ENCODE measurements around the gene NLRP3. TPM values are rescaled to one million over a fixed set of nuclear protein-coding genes. Genes with fewer than 3 reads are reported as not detected.

Gene NLRP3
- total and polyA plus RNA-seq, 4 donors, result 1.3 to 27.9 (median 5.6) TPM

GRCh38 chr1:247459507-247459906, 43.5 kb downstream of the NLRP3 start:
- ATAC-seq (ENCODE audit: insufficient read depth, low FRiP score) (no peak), DNase-seq (no peak)
- Histone ChIP-seq H3K36me3 (ENCODE audit: control insufficient read depth in 4 of 4, insufficient read depth in 4 of 4, low read length in 4 of 4) (no peaks in the 10 kb centered on the region), H3K4me3 (no peak overlapping the region), H3K4me1 (ENCODE audit: control insufficient read depth in 5 of 5, insufficient read depth in 5 of 5, low read length in 5 of 5) (no peaks in the 10 kb centered on the region), H3K9ac (ENCODE audit: insufficient read depth in 1 of 2, low read length in 2 of 2) (no peak overlapping the region), H3K27ac (ENCODE audit: low read depth in 1 of 2, low read length in 1 of 2) (no peak overlapping the region), H3K27me3 (ENCODE audit: control insufficient read depth in 3 of 3, insufficient read depth in 3 of 3, low read length in 2 of 3) (peaks cover 0 to 10% (median 0%) of the 10 kb centered on the region in 3 donors), H3K9me3 (ENCODE audit: control insufficient read depth in 4 of 4, insufficient read depth in 3 of 4, low read length in 3 of 4) (peaks cover 0 to 5% (median 1%) of the 10 kb centered on the region in 4 donors)
- WGBS, 2 donors, result 79% methylated on average over 7 of the region's 7 CpGs
- TF ChIP-seq CTCF (IDR thresholded peaks at IDR 0.05; ENCODE audit: control extremely low read depth, extremely low read depth), result no peak

DNA sequence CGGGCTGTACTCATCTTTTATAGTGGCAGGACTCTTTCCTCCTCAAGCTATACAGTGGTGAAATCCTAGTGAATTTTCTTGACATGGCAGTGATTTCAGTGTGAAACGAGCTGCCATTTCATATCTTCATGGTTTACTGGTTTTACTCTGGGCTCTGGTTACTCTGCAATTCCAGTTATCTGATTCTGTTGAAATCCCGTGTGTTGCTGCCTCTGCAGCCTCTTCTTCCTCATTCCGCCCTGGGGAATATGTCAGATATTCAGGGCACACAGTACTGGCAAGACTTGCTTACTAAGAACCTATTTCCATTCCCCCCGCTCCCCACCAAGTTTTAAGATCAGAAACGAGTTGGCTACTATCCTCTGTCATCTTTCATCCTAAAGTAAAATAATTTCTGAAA, 49.8 kb downstream of the NLRP3 start:
- ATAC-seq (ENCODE audit: insufficient read depth, low FRiP score) (no peak), DNase-seq (no peak)
- Histone ChIP-seq H3K4me1 (ENCODE audit: control insufficient read depth in 5 of 5, insufficient read depth in 5 of 5, low read length in 5 of 5) (no peaks in the 10 kb centered on the region), H3K4me3 (no peak overlapping the region), H3K9me3 (ENCODE audit: control insufficient read depth in 4 of 4, insufficient read depth in 3 of 4, low read length in 3 of 4) (peaks cover 0 to 5% (median 1%) of the 10 kb centered on the region in 4 donors), H3K27me3 (ENCODE audit: control insufficient read depth in 3 of 3, insufficient read depth in 3 of 3, low read length in 2 of 3) (peaks cover 0 to 2% (median 0%) of the 10 kb centered on the region in 3 donors), H3K27ac (ENCODE audit: low read depth in 1 of 2, low read length in 1 of 2) (no peak overlapping the region), H3K36me3 (ENCODE audit: control insufficient read depth in 4 of 4, insufficient read depth in 4 of 4, low read length in 4 of 4) (no peaks in the 10 kb centered on the region), H3K9ac (ENCODE audit: insufficient read depth in 1 of 2, low read length in 2 of 2) (no peak overlapping the region)
- TF ChIP-seq CTCF (IDR thresholded peaks at IDR 0.05; ENCODE audit: control extremely low read depth, extremely low read depth), result no peak
- WGBS, 2 donors, result 55 to 60% methylated on average over 6 of the region's 6 CpGs

- Histone ChIP-seq H3K27ac (ENCODE audit: low read depth in 1 of 2, low read length in 1 of 2) (no peak overlapping the region), H3K9me3 (ENCODE audit: control insufficient read depth in 4 of 4, insufficient read depth in 3 of 4, low read length in 3 of 4) (peaks cover 0 to 5% (median 1%) of the 10 kb centered on the region in 4 donors), H3K9ac (ENCODE audit: insufficient read depth in 1 of 2, low read length in 2 of 2) (no peak overlapping the region), H3K36me3 (ENCODE audit: control insufficient read depth in 4 of 4, insufficient read depth in 4 of 4, low read length in 4 of 4) (no peaks in the 10 kb centered on the region), H3K4me1 (ENCODE audit: control insufficient read depth in 5 of 5, insufficient read depth in 5 of 5, low read length in 5 of 5) (no peaks in the 10 kb centered on the region), H3K27me3 (ENCODE audit: control insufficient read depth in 3 of 3, insufficient read depth in 3 of 3, low read length in 2 of 3) (peaks cover 0 to 2% (median 0%) of the 10 kb centered on the region in 3 donors), H3K4me3 (no peak overlapping the region)
- DNase-seq, result no peak
- WGBS, 2 donors, result 64 to 74% methylated on average over 2 of the region's 2 CpGs
- no peak for TF ChIP-seq CTCF (IDR thresholded peaks at IDR 0.05; ENCODE audit: control extremely low read depth, extremely low read depth)
- no peak for ATAC-seq (ENCODE audit: insufficient read depth, low FRiP score)
These were observed 51.2 kb downstream of the NLRP3 start for GRCh38 chr1:247467129-247467528.
